MM.1S (cell line): ENCODE data around the gene FIP1L1.

Source experiments
- CTCF ChIP-seq: fragments of 300-600 bp; sonication (generic); IDR thresholded peaks from 2 replicates; pipeline ENCODE4 v1.5.1; 2016; ENCODE audit warnings: antibody characterized with exemption, low read length, mixed read lengths
- EZH2 ChIP-seq: fragments of 300-600 bp; sonication (generic); optimal IDR thresholded peaks from 2 replicates; pipeline ENCODE3; 2017; ENCODE audit warnings: low read depth, mild to moderate bottlenecking, antibody characterized with exemption, low read length, mixed read lengths
- EZH2phosphoT487 ChIP-seq: fragments of 300-600 bp; sonication (generic); IDR thresholded peaks from 2 replicates; pipeline ENCODE4 v1.6.1; 2018; ENCODE audit warnings: antibody characterized with exemption, low read length

- TF ChIP-seq CTCF = no peak
- no peak for TF ChIP-seq EZH2
- no peak for TF ChIP-seq EZH2phosphoT487
Measured at GRCh38 chr4:53461244-53461643, 83.8 kb downstream of the FIP1L1 start.
